HG02981 (cell line): Measurements from ENCODE around the gene PAX7.
"Not testable (repeated sequence)": the region's sequence is repeated elsewhere in the genome, so short reads cannot be mapped to it uniquely, and the experiment has no call there.

Experiments
- ATAC-seq: cut with Tn5 transposase; IDR thresholded peaks from one replicate; pipeline ENCODE4 v1.9.1; 2021; ENCODE audit warnings: mild to moderate bottlenecking, moderate library complexity; ENCODE audit not compliant: unreplicated experiment

The PAX7 gene

GRCh38 chr1:18749569-18749968 is 118.9 kb downstream of the PAX7 start:
- ATAC-seq: no peak

GRCh38 chr1:18750600-18750999 is 120.0 kb downstream of the PAX7 start:
- ATAC-seq: no peak

- no peak for ATAC-seq
These were observed 120.8 kb downstream of the PAX7 start for GRCh38 chr1:18751425-18751824.

- ATAC-seq: no peak
These were observed 121.8 kb downstream of the PAX7 start for GRCh38 chr1:18752409-18752808.

- ATAC-seq: no peak
These were observed 129.5 kb downstream of the PAX7 start for GRCh38 chr1:18760156-18760555.

GRCh38 chr1:18761948-18762840 is 131.5 kb downstream of the PAX7 start:
- no peak for ATAC-seq

GRCh38 chr1:18764362-18764761 is 133.7 kb downstream of the PAX7 start:
- ATAC-seq: no peak

GRCh38 chr1:18765725-18766124 is 135.1 kb downstream of the PAX7 start:
- no peak for ATAC-seq

GRCh38 chr1:18766328-18766727 is 135.7 kb downstream of the PAX7 start:
- no peak for ATAC-seq

GRCh38 chr1:18767576-18767975 is 136.9 kb downstream of the PAX7 start:
- not testable (repeated sequence) for ATAC-seq

GRCh38 chr1:18768086-18768485 is 137.4 kb downstream of the PAX7 start:
- no peak for ATAC-seq

- no peak for ATAC-seq
These were observed 138.5 kb downstream of the PAX7 start for GRCh38 chr1:18769140-18769539.

GRCh38 chr1:18770799-18771198 is 140.2 kb downstream of the PAX7 start:
- no peak for ATAC-seq

- ATAC-seq: no peak
These were observed 143.1 kb downstream of the PAX7 start for GRCh38 chr1:18773753-18774152.

- ATAC-seq: no peak
These were observed 144.7 kb downstream of the PAX7 start for GRCh38 chr1:18775341-18775740.

GRCh38 chr1:18776777-18777176 is 146.1 kb downstream of the PAX7 start:
- ATAC-seq: no peak

- ATAC-seq: no peak
These were observed 147.8 kb downstream of the PAX7 start for GRCh38 chr1:18778437-18778836.

- no peak for ATAC-seq
These were observed 150.4 kb downstream of the PAX7 start for GRCh38 chr1:18781031-18781430.

GRCh38 chr1:18783705-18784481 is 153.2 kb downstream of the PAX7 start:
- no peak for ATAC-seq

- ATAC-seq: no peak
These were observed 153.8 kb downstream of the PAX7 start for GRCh38 chr1:18784482-18784831.

GRCh38 chr1:18786149-18786548 is 155.5 kb downstream of the PAX7 start:
- ATAC-seq: no peak

GRCh38 chr1:18787825-18788385 is 157.3 kb downstream of the PAX7 start:
- no peak for ATAC-seq
